ENCODE measurements around the gene CA5A. TPM values are rescaled to one million over a fixed set of nuclear protein-coding genes. Genes with fewer than 3 reads are reported as not detected.

CA5A gene
- total RNA-seq, 1 experiment from 2014 or later: 1.7 TPM

DNA sequence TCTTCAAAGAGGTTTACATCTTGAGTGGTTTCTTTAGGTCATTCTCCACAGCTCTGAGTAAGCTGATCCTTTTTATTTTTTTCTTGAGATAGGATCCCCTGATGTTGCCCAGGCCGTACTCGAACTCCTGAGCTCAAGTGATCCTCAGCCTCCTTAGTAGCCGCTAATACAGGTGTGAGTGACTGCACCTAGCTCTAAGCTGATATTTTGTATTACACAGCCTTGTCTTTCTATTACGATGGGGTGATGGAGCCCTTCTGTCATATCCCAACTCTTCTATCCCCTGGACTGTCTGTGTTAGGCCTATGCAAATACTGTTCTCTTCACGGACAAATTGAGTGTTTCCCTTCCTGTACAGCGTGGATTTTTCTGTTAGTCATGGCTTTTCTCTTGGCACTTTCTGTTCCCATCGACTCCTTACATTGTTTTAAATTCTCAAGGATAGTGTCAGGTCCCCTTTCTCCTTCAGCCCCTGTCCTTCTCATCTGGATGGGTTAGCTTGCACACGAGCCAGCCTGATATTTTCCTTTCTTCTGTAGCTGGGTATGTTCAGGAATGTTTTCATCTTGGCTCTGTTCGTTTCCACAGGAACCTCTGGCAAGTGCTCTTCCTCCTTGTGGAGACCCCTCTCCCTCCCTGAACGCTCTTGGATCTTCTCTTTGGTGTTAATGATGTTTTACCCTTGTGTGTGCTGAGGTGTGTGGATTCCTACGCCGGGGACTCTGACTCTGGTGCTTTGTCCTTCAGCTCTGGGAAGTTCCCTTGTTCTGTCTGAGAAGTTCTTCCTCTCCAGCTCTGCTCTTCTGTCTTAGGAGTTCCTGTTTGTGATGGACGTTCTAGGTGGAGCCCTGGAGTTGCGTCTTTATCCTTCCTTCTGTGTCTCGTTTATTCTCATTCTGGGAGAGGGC, 17.2 kb upstream of the CA5A start:
- intact Hi-C loops (cut with micrococcal nuclease; ENCODE audit: unreplicated experiment): loop anchor here (5.0 kb wide), 1 partner anchor 571 kb away; the partner anchor contains the start of gene FBXO31
- Histone ChIP-seq H3K9me3 (no peaks in the 10 kb centered on the region), H3K4me1 (peaks cover 17% of the 10 kb centered on the region), H3K36me3 (ENCODE audit: control insufficient read depth, insufficient read depth, low read length) (no peaks in the 10 kb centered on the region; the same call in 1 of the 2 replicates), H3K27me3 (replicated peaks; ENCODE audit: control insufficient read depth, insufficient read depth, low read length) (no peaks in the 10 kb centered on the region), H3K4me3 (ENCODE audit: low read depth, low read length) (no peak overlapping the region)
- CTCF ChIA-PET: no interaction called here
- POLR2A ChIA-PET: interaction anchor here (0.9 kb wide), 1 partner anchor 555 kb away, joined by 4 read pairs; no protein-coding TSS in a partner anchor
- peak overlapping the region; percentile 23 for H3K27ac Mint-ChIP-seq (ENCODE audit: unreplicated experiment)
- H3K4me3 Mint-ChIP-seq (ENCODE audit: unreplicated experiment): peak overlapping the region; percentile 93
- no peak for DNase-seq
- no peaks in the 10 kb centered on the region for H3K27me3 Mint-ChIP-seq (ENCODE audit: insufficient read depth, unreplicated experiment)
- H3K36me3 Mint-ChIP-seq (ENCODE audit: insufficient read depth, unreplicated experiment): peaks cover 38% of the 10 kb centered on the region
- TF ChIP-seq, protein P1, sequence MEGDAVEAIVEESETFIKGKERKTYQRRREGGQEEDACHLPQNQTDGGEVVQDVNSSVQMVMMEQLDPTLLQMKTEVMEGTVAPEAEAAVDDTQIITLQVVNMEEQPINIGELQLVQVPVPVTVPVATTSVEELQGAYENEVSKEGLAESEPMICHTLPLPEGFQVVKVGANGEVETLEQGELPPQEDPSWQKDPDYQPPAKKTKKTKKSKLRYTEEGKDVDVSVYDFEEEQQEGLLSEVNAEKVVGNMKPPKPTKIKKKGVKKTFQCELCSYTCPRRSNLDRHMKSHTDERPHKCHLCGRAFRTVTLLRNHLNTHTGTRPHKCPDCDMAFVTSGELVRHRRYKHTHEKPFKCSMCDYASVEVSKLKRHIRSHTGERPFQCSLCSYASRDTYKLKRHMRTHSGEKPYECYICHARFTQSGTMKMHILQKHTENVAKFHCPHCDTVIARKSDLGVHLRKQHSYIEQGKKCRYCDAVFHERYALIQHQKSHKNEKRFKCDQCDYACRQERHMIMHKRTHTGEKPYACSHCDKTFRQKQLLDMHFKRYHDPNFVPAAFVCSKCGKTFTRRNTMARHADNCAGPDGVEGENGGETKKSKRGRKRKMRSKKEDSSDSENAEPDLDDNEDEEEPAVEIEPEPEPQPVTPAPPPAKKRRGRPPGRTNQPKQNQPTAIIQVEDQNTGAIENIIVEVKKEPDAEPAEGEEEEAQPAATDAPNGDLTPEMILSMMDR (IDR thresholded peaks at IDR 0.05; ENCODE audit: insufficient read depth in 1 of 2, low read depth in 1 of 2, low read length in 1 of 2, severe bottlenecking in 1 of 2, unreplicated experiment in 1 of 2): no peak
- no peaks in the 10 kb centered on the region for H3K9me3 Mint-ChIP-seq (ENCODE audit: unreplicated experiment)
- BruUV-seq (replicated peaks): no TSS peak
- H3K4me1 Mint-ChIP-seq (ENCODE audit: low read depth, unreplicated experiment): peaks cover 25% of the 10 kb centered on the region

DNA sequence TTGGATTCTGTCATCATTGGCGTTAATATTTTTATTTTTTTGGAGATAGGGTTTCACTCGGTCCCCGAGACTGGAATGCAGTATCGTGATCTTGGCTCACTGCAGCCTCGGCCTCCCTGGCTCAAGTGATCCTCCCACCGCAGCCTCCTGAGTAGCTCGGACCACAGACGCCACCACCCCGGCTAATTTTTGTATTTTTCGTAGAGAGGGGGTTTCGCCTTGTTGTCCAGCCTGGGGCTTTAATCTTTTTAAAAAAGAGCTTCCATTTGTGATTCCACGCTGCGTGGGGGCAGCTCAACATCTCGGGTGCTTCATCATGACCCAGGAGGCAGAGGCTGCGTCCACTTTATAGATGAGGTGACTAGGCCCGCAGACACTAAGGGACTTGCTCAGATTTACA, 16.4 kb upstream of the CA5A start:
- Mint-ChIP-seq H3K27ac (ENCODE audit: unreplicated experiment) (peak overlapping the region; percentile 91), H3K4me1 (ENCODE audit: low read depth, unreplicated experiment) (peaks cover 32% of the 10 kb centered on the region), H3K27me3 (ENCODE audit: insufficient read depth, unreplicated experiment) (no peaks in the 10 kb centered on the region), H3K9me3 (ENCODE audit: unreplicated experiment) (no peaks in the 10 kb centered on the region), H3K36me3 (ENCODE audit: insufficient read depth, unreplicated experiment) (peaks cover 38% of the 10 kb centered on the region), H3K4me3 (ENCODE audit: unreplicated experiment) (peak overlapping the region; percentile 93)
- no TSS peak for BruUV-seq (replicated peaks)
- Histone ChIP-seq H3K36me3 (ENCODE audit: control insufficient read depth, insufficient read depth, low read length) (no peaks in the 10 kb centered on the region; the same call in 1 of the 2 replicates), H3K9me3 (no peaks in the 10 kb centered on the region), H3K4me3 (ENCODE audit: low read depth, low read length) (peak overlapping the region; percentile 85), H3K27me3 (replicated peaks; ENCODE audit: control insufficient read depth, insufficient read depth, low read length) (no peaks in the 10 kb centered on the region), H3K4me1 (peaks cover 25% of the 10 kb centered on the region)
- no peak for DNase-seq
- intact Hi-C loops (cut with micrococcal nuclease; ENCODE audit: unreplicated experiment): loop anchor here (5.0 kb wide), 1 partner anchor 570 kb away; the partner anchor contains the start of gene FBXO31
- ChIA-PET CTCF (interaction anchor here (0.6 to 1.0 kb wide), 3 partner anchors 22 to 617 kb away, joined by 3 to 6 read pairs (median 4); partner anchors contain the start of gene ZC3H18), POLR2A (interaction anchor here (0.8 to 0.9 kb wide), 2 partner anchors 83 to 556 kb away, joined by 4 to 5 read pairs; no protein-coding TSS in a partner anchor)
- TF ChIP-seq, protein P1 (IDR thresholded peaks at IDR 0.05; ENCODE audit: insufficient read depth in 1 of 2, low read depth in 1 of 2, low read length in 1 of 2, severe bottlenecking in 1 of 2, unreplicated experiment in 1 of 2): no peak
